Stimulated activated naive B cell treated with anti-CD40 and anti-IgM and Interleukin-4, amounts not matched to agents 10 μg/mL and 1 μg/mL and 100 μg/mL, for 72 hours (primary cell): ENCODE data around the gene TSTD2.
A peak's percentile ranks its signal among the peaks of the same experiment; 100 is the strongest.
"Not testable (repeated sequence)": the region's sequence is repeated elsewhere in the genome, so short reads cannot be mapped to it uniquely, and the experiment has no call there.

Experiments used
- ATAC-seq, 2 donors: fragments of 150-1000 bp; cut with Tn5 transposase; replicated peaks; 2 replicates each; pipeline ENCODE4 v1.10.0; 2021; ENCODE audit warnings: moderate library complexity in 1 of 2
- DNase-seq: peaks from one replicate; pipeline ENCODE4 v3.0.0; 2021
- H3K27ac Mint-ChIP-seq: one replicate; pipeline ENCODE4 v1.8.0; 2022; ENCODE audit warnings: mild to moderate bottlenecking, mixed read lengths
- H3K27me3 Mint-ChIP-seq, 2 donors: one replicate each; pipeline ENCODE4 v1.8.0; 2022; ENCODE audit warnings: mixed read lengths in 2 of 2
- H3K36me3 Mint-ChIP-seq, 2 donors: one replicate each; pipeline ENCODE4 v1.8.0; 2022; ENCODE audit warnings: mixed read lengths in 2 of 2, mild to moderate bottlenecking in 1 of 2
- H3K4me1 Mint-ChIP-seq, 2 donors: one replicate each; pipeline ENCODE4 v1.8.0; 2022; ENCODE audit warnings: mixed read lengths in 2 of 2, mild to moderate bottlenecking in 1 of 2
- H3K4me3 Mint-ChIP-seq, 2 donors: one replicate each; pipeline ENCODE4 v1.8.0; 2022; ENCODE audit warnings: mild to moderate bottlenecking in 2 of 2, mixed read lengths in 2 of 2, moderate library complexity in 1 of 2
- H3K9me3 Mint-ChIP-seq, 2 donors: one replicate each; pipeline ENCODE4 v1.8.0; 2022; ENCODE audit warnings: mixed read lengths in 2 of 2, mild to moderate bottlenecking in 1 of 2

Gene TSTD2

DNA sequence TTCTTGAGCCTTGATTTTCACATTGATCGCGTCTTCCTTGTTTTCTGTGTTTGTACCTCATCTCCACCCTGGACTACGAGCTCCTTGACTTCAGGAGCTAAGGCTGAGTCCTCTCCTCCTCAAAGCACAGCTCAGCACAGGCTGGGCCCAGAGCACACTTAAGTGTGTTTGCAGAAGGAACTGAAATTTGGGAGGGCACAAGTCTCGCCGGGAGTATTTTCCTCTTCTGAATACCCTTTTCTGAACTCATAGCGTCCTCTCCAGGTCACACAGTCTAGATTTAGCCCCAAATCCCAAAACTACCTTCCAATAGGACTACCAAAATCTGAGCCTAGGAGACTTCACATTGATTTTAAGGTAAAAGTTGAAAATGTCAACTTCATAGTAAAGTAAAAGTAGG, 41.6 kb downstream of the TSTD2 start:
- Mint-ChIP-seq H3K27me3 (no peaks in the 10 kb centered on the region), H3K9me3 (no peaks in the 10 kb centered on the region), H3K27ac (no peak overlapping the region), H3K4me3 (no peak overlapping the region), H3K36me3 (peaks cover 4 to 9% of the 10 kb centered on the region in 2 donors), H3K4me1 (peaks cover 8 to 9% of the 10 kb centered on the region in 2 donors)
- ATAC-seq (no peak), DNase-seq (no peak)

DNA sequence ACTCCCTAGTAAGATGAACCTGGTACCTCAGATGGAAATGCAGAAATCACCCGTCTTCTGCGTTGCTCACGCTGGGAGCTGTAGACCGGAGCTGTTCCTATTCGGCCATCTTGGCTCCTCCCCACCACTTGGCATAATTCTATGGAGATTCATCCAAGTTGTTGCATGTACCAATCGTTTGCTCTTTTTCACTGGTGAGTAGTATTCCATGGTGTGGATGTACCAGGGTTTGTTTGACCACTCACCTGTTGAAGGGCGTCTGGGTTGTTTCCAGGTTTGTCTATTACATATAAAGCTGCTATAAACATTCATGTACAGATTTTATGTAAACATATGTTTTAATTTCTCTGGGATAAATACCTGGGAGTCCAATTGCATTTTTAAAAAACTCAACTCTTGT, 46.3 kb downstream of the TSTD2 start:
- not testable (repeated sequence) for ATAC-seq, DNase-seq, H3K36me3 Mint-ChIP-seq, H3K27me3 Mint-ChIP-seq, H3K27ac Mint-ChIP-seq, H3K4me1 Mint-ChIP-seq, H3K9me3 Mint-ChIP-seq, H3K4me3 Mint-ChIP-seq

DNA sequence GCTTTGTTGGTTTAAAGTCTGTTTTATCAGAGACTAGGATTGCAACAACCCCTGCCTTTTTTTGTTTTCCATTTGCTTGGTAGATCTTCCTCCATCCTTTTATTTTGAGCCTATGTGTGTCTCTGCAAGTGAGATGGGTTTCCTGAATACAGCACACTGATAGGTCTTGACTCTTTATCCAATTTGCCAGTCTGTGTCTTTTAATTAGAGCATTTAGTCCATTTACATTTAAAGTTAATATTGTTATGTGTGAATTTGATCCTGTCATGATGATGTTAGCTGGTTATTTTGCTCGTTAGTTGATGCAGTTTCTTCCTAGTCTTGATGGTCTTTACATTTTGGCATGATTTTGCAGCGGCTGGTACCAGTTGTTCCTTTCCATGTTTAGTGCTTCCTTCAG, 48.4 kb downstream of the TSTD2 start:
- not testable (repeated sequence) for ATAC-seq, H3K9me3 Mint-ChIP-seq, H3K4me1 Mint-ChIP-seq, H3K27me3 Mint-ChIP-seq, H3K4me3 Mint-ChIP-seq, H3K36me3 Mint-ChIP-seq, H3K27ac Mint-ChIP-seq, DNase-seq

DNA sequence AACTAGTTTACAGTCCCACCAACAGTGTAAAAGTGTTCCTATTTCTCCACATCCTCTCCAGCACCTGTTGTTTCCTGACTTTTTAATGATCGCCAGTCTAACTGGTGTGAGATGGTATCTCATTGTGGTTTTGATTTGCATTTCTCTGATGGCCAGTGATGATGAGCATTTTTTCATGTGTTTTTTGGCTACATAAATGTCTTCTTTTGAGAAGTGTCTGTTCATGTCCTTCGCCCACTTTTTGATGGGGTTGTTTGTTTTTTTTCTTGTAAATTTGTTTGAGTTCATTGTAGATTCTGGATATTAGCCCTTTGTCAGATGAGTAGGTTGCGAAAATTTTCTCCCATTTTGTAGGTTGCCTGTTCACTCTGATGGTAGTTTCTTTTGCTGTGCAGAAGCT, 51.6 kb downstream of the TSTD2 start:
- H3K36me3 Mint-ChIP-seq, H3K4me3 Mint-ChIP-seq, H3K9me3 Mint-ChIP-seq, ATAC-seq, H3K27me3 Mint-ChIP-seq, H3K4me1 Mint-ChIP-seq, H3K27ac Mint-ChIP-seq, DNase-seq: not testable (repeated sequence)

DNA sequence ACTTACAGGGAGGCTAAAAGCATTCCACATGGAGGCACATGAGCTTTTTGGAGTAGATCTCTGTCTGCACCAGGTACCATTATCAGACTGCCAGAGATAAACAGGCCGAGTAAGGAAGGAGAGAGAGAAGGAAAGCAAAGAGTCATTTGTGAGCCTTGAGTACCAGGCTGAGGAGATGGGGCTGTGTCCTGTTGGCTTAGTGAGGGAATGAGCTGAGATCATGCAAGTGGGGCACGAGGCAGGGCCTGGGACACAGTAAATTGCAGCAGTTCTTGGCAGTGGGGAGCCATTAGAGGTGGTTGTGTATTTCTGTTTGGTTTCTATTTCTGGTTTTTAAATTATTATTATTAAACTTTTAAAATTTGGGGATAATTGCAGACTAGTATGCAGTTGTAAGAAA, 53.3 kb downstream of the TSTD2 start:
- no peak for DNase-seq
- H3K9me3 Mint-ChIP-seq = peaks cover 0 to 4% of the 10 kb centered on the region in 2 donors
- H3K4me3 Mint-ChIP-seq = no peak overlapping the region
- H3K4me1 Mint-ChIP-seq = peaks cover 5 to 6% of the 10 kb centered on the region in 2 donors
- no peak for ATAC-seq
- H3K27me3 Mint-ChIP-seq = no peaks in the 10 kb centered on the region
- H3K36me3 Mint-ChIP-seq = peaks cover 0 to 3% of the 10 kb centered on the region in 2 donors
- no peak overlapping the region for H3K27ac Mint-ChIP-seq

DNA sequence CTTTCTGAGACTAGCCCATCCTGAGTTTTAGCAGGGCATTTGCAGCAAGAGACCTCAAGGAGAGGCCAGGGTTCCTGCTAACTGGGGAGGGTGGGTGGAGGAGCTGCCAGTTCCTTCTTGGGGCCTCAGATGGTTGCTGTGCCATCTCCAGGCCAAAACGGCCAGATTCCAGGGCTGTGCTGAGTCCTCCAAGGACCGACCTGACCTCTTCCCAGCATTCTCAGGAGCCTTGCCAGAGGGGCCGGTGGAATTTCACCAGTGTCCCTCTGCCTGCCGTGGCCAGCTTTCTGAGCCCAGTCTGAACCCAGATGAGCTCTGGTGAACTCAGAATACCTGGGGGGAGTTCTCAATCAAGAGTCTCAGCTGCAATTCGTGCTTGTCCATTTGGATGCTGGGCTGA, 54.3 kb downstream of the TSTD2 start:
- peaks cover 0 to 3% of the 10 kb centered on the region in 2 donors for H3K36me3 Mint-ChIP-seq
- ATAC-seq = no peak
- DNase-seq = no peak
- no peak overlapping the region for H3K4me3 Mint-ChIP-seq
- H3K27ac Mint-ChIP-seq = no peak overlapping the region
- H3K27me3 Mint-ChIP-seq = no peaks in the 10 kb centered on the region
- peaks cover 6 to 7% of the 10 kb centered on the region in 2 donors for H3K4me1 Mint-ChIP-seq
- H3K9me3 Mint-ChIP-seq = peaks cover 0 to 2% of the 10 kb centered on the region in 2 donors

DNA sequence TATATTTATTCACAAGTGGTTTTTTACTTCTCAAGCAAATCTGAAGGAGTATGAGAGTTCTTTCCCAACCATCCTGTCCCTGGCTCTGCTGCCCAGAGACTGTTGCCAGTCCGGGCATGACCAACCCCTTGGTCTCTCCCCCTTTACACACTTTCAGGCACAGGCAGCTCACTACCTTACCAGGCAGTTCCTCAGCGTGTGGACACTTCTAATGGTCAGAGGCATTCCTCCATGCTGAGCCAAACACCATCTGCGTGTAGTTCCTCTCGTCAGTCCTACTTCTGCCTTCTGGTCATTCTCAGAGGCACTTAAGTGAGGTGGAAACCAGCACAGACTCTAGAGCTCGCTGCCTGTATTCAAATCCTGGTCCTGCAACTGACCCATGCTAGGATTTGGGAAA, 56.1 kb downstream of the TSTD2 start:
- no peak overlapping the region for H3K27ac Mint-ChIP-seq
- peaks cover 6 to 7% of the 10 kb centered on the region in 2 donors for H3K4me1 Mint-ChIP-seq
- DNase-seq (no peak), ATAC-seq (no peak)
- H3K27me3 Mint-ChIP-seq = no peaks in the 10 kb centered on the region
- H3K36me3 Mint-ChIP-seq = peaks cover 0 to 3% of the 10 kb centered on the region in 2 donors
- H3K4me3 Mint-ChIP-seq = no peak overlapping the region
- peaks cover 0 to 2% of the 10 kb centered on the region in 2 donors for H3K9me3 Mint-ChIP-seq

DNA sequence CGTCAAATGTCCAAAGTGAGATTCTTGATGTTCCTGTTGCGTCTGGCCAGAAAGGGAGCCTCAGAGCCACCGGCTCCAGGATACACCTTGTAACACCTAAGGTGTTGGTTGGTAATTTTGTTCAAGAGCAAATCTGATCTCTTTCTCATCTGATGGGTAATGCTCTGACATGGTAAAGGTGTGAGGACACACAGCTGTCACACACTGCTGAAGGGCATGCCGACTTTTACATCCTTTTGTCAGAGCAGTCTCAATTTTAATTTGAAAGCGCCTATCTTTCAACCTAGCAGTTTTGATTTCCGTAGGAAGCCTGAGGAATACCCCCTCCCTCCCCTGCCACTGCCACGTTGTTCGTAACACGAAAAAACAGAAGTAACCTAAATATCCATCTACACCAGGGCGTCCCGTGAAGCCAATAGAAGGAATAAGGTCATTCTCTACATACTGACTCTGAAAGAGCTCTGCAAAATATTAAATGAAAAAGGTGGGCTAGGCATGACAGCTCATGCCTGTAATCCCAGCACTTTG, 57.4 kb downstream of the TSTD2 start:
- no peak for DNase-seq
- Mint-ChIP-seq H3K36me3 (peaks cover 0 to 3% of the 10 kb centered on the region in 2 donors), H3K4me1 (peaks cover 6 to 7% of the 10 kb centered on the region in 2 donors), H3K27me3 (no peaks in the 10 kb centered on the region), H3K9me3 (peaks cover 0 to 2% of the 10 kb centered on the region in 2 donors), H3K27ac (no peak overlapping the region), H3K4me3 (peak overlapping the region; percentile 88)
- ATAC-seq = peak; percentile 52 to 55

DNA sequence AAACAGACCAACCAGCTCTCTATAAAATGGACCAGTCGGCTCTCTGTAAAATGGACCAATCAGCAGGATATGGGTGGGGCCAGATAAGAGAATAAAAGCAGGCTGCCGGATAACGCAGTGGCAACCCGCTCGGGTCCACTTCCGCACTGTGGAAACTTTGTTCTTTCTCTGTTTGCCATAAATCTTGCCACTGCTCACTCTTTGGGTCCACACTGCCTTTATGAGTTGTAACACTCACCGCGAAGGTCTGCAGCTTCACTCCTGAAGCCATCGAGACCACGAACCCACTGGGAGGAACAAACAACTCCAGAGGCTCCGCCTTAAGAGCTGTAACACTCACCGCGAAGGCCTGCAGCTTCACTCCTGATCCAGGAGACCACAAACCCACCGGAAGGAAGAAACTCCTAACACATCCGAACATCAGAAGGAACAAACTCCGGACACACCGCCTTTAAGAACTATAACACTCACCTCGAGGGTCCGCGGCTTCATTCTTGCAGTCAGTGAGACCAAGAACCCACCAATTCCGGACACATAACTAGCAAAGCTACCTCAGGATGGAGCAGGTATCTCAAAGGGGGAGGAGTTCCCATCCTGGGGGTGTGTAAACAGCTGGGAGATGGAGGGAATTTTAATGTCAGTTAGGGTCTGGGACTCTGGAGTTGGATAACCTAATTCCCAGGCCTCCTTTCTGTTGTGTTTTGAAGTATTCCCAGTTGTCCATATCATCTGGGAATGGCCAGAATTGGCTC, 58.1 kb downstream of the TSTD2 start:
- peak; percentile 57 to 66 for ATAC-seq
- H3K36me3 Mint-ChIP-seq, H3K4me1 Mint-ChIP-seq, H3K9me3 Mint-ChIP-seq, H3K27me3 Mint-ChIP-seq: not testable (repeated sequence)
- H3K27ac Mint-ChIP-seq = peak overlapping the region; percentile 86
- DNase-seq = peak; percentile 24
- H3K4me3 Mint-ChIP-seq = peak overlapping the region; percentile 88

DNA sequence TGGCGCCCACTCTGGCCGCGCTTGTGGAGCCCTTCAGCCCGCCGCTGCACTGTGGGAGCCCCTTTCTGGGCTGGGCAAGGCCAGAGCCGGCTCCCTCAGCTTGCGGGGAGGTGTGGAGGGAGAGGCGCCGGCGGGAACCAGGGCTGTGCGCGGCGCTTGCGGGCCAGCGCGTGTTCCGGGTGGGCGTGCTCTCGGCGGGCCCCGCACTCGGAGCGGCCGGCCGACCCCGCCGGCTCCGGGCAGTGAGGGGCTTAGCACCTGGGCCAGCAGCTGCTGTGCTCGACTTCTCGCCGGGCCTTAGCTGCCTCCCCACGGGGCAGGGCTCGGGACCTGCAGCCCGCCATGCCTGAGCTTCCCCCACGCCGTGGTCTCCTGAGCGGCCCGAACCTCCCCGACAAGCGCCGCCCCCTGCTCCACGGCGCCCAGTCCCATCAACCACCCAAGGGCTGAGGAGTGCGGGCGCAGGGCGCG, 59.0 kb downstream of the TSTD2 start:
- not testable (repeated sequence) for H3K9me3 Mint-ChIP-seq, ATAC-seq, H3K4me3 Mint-ChIP-seq, H3K36me3 Mint-ChIP-seq, H3K27ac Mint-ChIP-seq, DNase-seq, H3K4me1 Mint-ChIP-seq, H3K27me3 Mint-ChIP-seq

DNA sequence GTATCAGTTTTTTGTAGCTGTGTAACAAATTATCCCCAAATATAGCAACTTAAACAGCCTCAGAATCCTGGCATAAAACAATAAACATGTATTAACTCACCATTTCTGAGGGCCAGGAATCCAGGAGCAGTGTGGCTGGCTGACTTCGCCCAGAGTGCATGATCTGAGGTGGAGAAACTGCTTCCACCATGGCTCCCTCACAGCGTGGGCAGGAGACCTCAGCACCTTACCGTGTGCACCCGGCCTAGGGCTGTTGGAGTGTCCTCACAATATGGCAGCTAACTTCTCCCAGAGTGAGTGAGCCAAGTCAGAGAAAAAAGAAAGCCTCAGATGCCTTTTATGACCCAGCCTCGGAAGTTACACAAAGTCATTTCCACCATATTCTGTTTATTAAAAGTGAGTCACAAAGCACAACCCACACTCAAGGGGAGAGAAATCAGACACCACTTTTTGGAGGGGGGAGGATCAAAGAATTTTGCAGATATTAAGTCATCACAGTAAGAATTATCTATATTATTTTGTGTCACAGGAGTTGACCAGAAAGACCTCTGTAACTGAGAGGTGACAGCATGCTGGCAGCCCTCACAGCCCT, 59.6 kb downstream of the TSTD2 start:
- no peak for DNase-seq
- H3K27me3 Mint-ChIP-seq = no peaks in the 10 kb centered on the region
- H3K4me1 Mint-ChIP-seq = peaks cover 6 to 7% of the 10 kb centered on the region in 2 donors
- no peaks in the 10 kb centered on the region for H3K9me3 Mint-ChIP-seq
- no peaks in the 10 kb centered on the region for H3K36me3 Mint-ChIP-seq
- no peak for ATAC-seq
- no peak overlapping the region for H3K27ac Mint-ChIP-seq
- H3K4me3 Mint-ChIP-seq = no peak overlapping the region

DNA sequence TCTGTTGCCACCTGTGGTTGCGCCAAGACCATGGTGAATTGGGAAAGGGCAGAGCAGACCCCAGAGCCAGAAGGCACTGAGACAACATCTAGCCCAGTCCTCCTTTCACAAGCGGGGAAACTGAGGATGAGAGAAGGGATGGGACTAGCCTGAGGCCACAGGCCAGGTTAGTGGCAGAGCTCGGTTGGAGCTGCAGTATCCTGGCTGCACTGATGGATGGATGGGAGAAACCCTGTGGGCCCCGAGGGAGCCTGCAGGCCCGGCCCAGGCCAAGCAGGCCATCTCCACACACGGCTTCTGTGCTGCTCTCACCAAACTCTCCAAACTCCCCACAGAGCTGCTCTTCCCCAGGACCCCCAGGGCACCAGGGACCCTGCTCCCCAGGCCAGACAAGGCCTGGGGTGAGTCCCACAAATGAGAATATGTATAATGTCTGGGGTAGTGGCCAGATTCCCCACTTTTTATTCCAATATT, 60.2 kb downstream of the TSTD2 start:
- Mint-ChIP-seq H3K4me3 (no peak overlapping the region), H3K27me3 (no peaks in the 10 kb centered on the region), H3K9me3 (no peaks in the 10 kb centered on the region), H3K36me3 (no peaks in the 10 kb centered on the region), H3K4me1 (peaks cover 6 to 7% of the 10 kb centered on the region in 2 donors), H3K27ac (no peak overlapping the region)
- ATAC-seq (no peak), DNase-seq (no peak)

DNA sequence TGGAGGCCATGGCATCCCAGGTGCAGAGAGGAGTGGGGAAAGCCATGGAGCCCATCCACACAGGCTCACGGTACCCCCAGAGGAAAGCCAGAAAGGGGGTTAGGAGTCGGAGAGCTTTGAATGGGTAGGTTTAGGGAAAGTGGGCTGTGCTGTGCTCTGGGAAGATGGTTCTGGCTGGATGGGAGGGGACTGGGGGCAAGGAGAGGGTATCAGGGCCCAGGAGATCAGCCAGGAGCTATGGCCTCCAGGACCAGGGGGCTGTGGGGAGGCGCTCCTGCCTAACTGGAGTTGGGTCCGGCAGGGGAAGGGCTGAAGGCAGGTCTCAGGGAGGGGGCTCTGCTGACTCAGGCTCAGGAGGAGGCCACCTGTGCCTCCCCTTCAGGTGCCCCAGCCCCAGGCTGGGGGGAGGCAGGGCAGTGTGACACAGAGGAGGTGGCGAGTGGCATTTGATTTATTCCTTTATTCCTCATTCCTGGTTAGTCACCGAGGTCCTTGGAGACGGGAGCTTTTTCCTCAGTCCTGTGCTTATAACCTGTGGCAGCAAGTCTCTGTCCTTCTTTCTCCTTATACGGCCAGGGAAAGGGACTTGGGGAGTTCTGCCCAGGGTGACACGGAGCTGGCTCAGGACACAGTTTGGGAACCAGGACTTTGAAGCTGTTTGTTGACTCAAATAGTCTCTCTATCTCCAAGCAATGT, 60.8 kb downstream of the TSTD2 start:
- Mint-ChIP-seq H3K4me1 (peaks cover 6 to 7% of the 10 kb centered on the region in 2 donors), H3K27ac (no peak overlapping the region)

DNA sequence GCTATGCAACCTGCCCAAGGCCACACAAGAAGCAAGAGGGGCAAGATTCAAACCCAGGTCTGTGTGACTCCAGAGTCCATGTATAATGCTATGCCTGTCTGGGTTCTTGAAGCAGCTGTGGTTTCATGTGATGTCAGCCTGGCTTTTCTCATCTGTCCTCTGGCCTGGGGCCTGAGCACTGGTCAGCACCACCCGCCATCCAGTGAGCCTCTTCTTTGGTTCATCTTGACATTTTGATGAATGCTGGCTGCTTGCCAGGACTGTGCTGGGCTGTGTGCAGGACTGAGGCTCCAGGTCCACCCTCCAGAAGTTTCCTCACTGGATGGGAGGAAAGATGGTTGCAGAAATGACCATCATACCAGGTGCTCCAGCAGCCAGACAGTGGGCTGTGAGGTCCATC, 61.5 kb downstream of the TSTD2 start:
- H3K36me3 Mint-ChIP-seq = no peaks in the 10 kb centered on the region
- peaks cover 6 to 7% of the 10 kb centered on the region in 2 donors for H3K4me1 Mint-ChIP-seq
- no peaks in the 10 kb centered on the region for H3K9me3 Mint-ChIP-seq
- DNase-seq (no peak), ATAC-seq (no peak)
- H3K27me3 Mint-ChIP-seq = no peaks in the 10 kb centered on the region
- no peak overlapping the region for H3K4me3 Mint-ChIP-seq
- H3K27ac Mint-ChIP-seq = no peak overlapping the region

More for the DNA sequence above, 60.8 kb downstream of the TSTD2 start:
- Mint-ChIP-seq H3K27me3 (no peaks in the 10 kb centered on the region), H3K9me3 (no peaks in the 10 kb centered on the region), H3K4me3 (no peak overlapping the region), H3K36me3 (no peaks in the 10 kb centered on the region)
- no peak for DNase-seq
- ATAC-seq = no peak
